HEK293 (cell line): Measurements from ENCODE around the gene IGF1R.

ENCODE experiments used
- CTCF ChIA-PET: fragments of 350-600 bp; formaldehyde crosslinking; extraction: SDS; loops from one replicate; lab custom pipeline; 2021; ENCODE audit warnings: antibody characterized with exemption; lab: Yijun Ruan, JAX
- POLR2A ChIA-PET: fragments of 300-600 bp; formaldehyde crosslinking; extraction: SDS; loops from one replicate; lab custom pipeline; 2020; ENCODE audit warnings: antibody characterized with exemption, inconsistent platforms; lab: Yijun Ruan, JAX
- H3K27ac ChIP-seq: fragments of 200-500 bp; sonication (Bioruptor generic); 2 replicates; pipeline ENCODE4 v1.5.1; 2014; ENCODE audit warnings: low read depth, low read length, control low read depth, inconsistent platforms; ENCODE audit errors: extremely low read depth
- H3K36me3 ChIP-seq, 2 experiments: fragments of 200-500 bp in 1 of 2; sonication (Bioruptor generic) in 1 of 2; 1 replicate in 1 of 2; 2 replicates in 1 of 2; pipeline ENCODE4 v1.5.1; 2014 to 2017; ENCODE audit warnings: inconsistent platforms in 2 of 2, low read length in 2 of 2; ENCODE audit not compliant: control insufficient read depth in 2 of 2, insufficient read depth in 1 of 2
- H3K4me1 ChIP-seq: fragments of 200-500 bp; sonication (Bioruptor generic); 2 replicates; pipeline ENCODE4 v1.5.1; 2014; ENCODE audit warnings: mild to moderate bottlenecking, low read length, inconsistent platforms; ENCODE audit not compliant: control insufficient read depth, insufficient read depth
- H3K4me3 ChIP-seq: 2 replicates; pipeline ENCODE4 v1.5.1; 2011; ENCODE audit warnings: low read depth, mild to moderate bottlenecking, control low read depth, low read length, moderate library complexity
- H3K9me3 ChIP-seq: fragments of 200-500 bp; sonication (Bioruptor generic); 2 replicates; pipeline ENCODE4 v1.5.1; 2014; ENCODE audit warnings: low read depth, low read length, inconsistent platforms; ENCODE audit not compliant: control insufficient read depth, insufficient read depth
- CTCF ChIP-seq: fragments of 450-650 bp; formaldehyde crosslinking; IDR thresholded peaks from 2 replicates; pipeline ENCODE4 v1.5.1; 2016; ENCODE audit warnings: missing biosample characterization, missing genetic modification characterization
- KLF1 ChIP-seq: fragments of 450-650 bp; formaldehyde crosslinking; IDR thresholded peaks from 2 replicates; pipeline ENCODE4 v1.5.1; 2016; ENCODE audit warnings: missing biosample characterization, missing genetic modification characterization
- KLF9 ChIP-seq: fragments of 450-650 bp; formaldehyde crosslinking; IDR thresholded peaks from 2 replicates; pipeline ENCODE4 v1.5.1; 2016; ENCODE audit warnings: missing biosample characterization, missing genetic modification characterization, low read depth
- MYNN ChIP-seq: fragments of 450-650 bp; formaldehyde crosslinking; IDR thresholded peaks from 2 replicates; pipeline ENCODE4 v1.5.1; 2016; ENCODE audit warnings: missing biosample characterization, missing genetic modification characterization, borderline replicate concordance
- SCRT1 ChIP-seq: fragments of 450-650 bp; formaldehyde crosslinking; IDR thresholded peaks from 2 replicates; pipeline ENCODE4 v1.5.1; 2016; ENCODE audit warnings: missing biosample characterization, missing genetic modification characterization, borderline replicate concordance
- SCRT2 ChIP-seq: fragments of 450-650 bp; formaldehyde crosslinking; IDR thresholded peaks from 2 replicates; pipeline ENCODE4 v1.5.1; 2016; ENCODE audit warnings: missing biosample characterization, missing genetic modification characterization
- ZBTB11 ChIP-seq: fragments of 450-650 bp; formaldehyde crosslinking; conservative IDR thresholded peaks from 2 replicates; pipeline ENCODE4 v1.5.1; 2016; ENCODE audit warnings: low read depth, missing biosample characterization, missing genetic modification characterization
- ZBTB20 ChIP-seq: fragments of 450-650 bp; formaldehyde crosslinking; IDR thresholded peaks from 2 replicates; pipeline ENCODE4 v1.5.1; 2016; ENCODE audit warnings: missing biosample characterization, missing genetic modification characterization
- ZBTB44 ChIP-seq: fragments of 450-650 bp; IDR thresholded peaks from 2 replicates; pipeline ENCODE4 v1.5.1; 2018; ENCODE audit warnings: missing biosample characterization, mild to moderate bottlenecking, missing genetic modification characterization
- ZNF10 ChIP-seq: fragments of 450-650 bp; formaldehyde crosslinking; IDR thresholded peaks from 2 replicates; pipeline ENCODE4 v1.5.1; 2017; ENCODE audit warnings: missing biosample characterization, missing genetic modification characterization
- ZNF274 ChIP-seq, 2 experiments: fragments of 200-500 bp in 1 of 2; fragments of 450-650 bp in 1 of 2; sonication (Bioruptor generic) in 1 of 2; formaldehyde crosslinking in 1 of 2; IDR thresholded peaks; 2 replicates each; pipeline versions ENCODE4 v1.5.1 to v1.6.1; 2014 to 2016; ENCODE audit warnings: borderline replicate concordance in 1 of 2, inconsistent platforms in 1 of 2, low read length in 1 of 2, missing biosample characterization in 1 of 2, missing genetic modification characterization in 1 of 2
- ZNF350 ChIP-seq: fragments of 450-650 bp; formaldehyde crosslinking; IDR thresholded peaks from 2 replicates; pipeline ENCODE4 v1.5.0; 2017; ENCODE audit warnings: missing biosample characterization, mild to moderate bottlenecking, missing genetic modification characterization
- ZNF366 ChIP-seq: fragments of 450-650 bp; formaldehyde crosslinking; conservative IDR thresholded peaks from 2 replicates; pipeline ENCODE4 v1.5.1; 2016; ENCODE audit warnings: missing biosample characterization, missing genetic modification characterization
- ZNF394 ChIP-seq: fragments of 450-650 bp; formaldehyde crosslinking; IDR thresholded peaks from 2 replicates; pipeline ENCODE4 v1.5.1; 2016; ENCODE audit warnings: missing biosample characterization, missing genetic modification characterization, mild to moderate bottlenecking, moderate library complexity, borderline replicate concordance
- ZNF600 ChIP-seq: fragments of 450-650 bp; formaldehyde crosslinking; IDR thresholded peaks from 2 replicates; pipeline ENCODE4 v1.5.1; 2016; ENCODE audit warnings: missing biosample characterization, missing genetic modification characterization
- ZNF610 ChIP-seq: fragments of 450-650 bp; formaldehyde crosslinking; IDR thresholded peaks from 2 replicates; pipeline ENCODE4 v1.5.1; 2016; ENCODE audit warnings: missing biosample characterization, missing genetic modification characterization, borderline replicate concordance
- ZNF629 ChIP-seq: fragments of 450-650 bp; formaldehyde crosslinking; IDR thresholded peaks from 2 replicates; pipeline ENCODE4 v1.5.1; 2017; ENCODE audit warnings: missing biosample characterization, missing genetic modification characterization
- ZNF654 ChIP-seq: fragments of 450-650 bp; formaldehyde crosslinking; IDR thresholded peaks from 2 replicates; pipeline ENCODE4 v1.5.1; 2016; ENCODE audit warnings: low read depth, missing biosample characterization, missing genetic modification characterization
- ZNF658 ChIP-seq: fragments of 450-650 bp; formaldehyde crosslinking; IDR thresholded peaks from 2 replicates; pipeline ENCODE4; 2016; ENCODE audit warnings: missing biosample characterization, missing genetic modification characterization
- ZNF701 ChIP-seq: fragments of 450-650 bp; formaldehyde crosslinking; IDR thresholded peaks from 2 replicates; pipeline ENCODE4 v1.5.1; 2016; ENCODE audit warnings: missing biosample characterization, missing genetic modification characterization
- ZNF768 ChIP-seq: fragments of 450-650 bp; formaldehyde crosslinking; IDR thresholded peaks from 2 replicates; pipeline ENCODE4 v1.5.1; 2018; ENCODE audit warnings: missing biosample characterization, mild to moderate bottlenecking, missing genetic modification characterization
- ZNF792 ChIP-seq: fragments of 450-650 bp; formaldehyde crosslinking; IDR thresholded peaks from 2 replicates; pipeline ENCODE4 v1.5.1; 2016; ENCODE audit warnings: missing biosample characterization, missing genetic modification characterization

The IGF1R gene

GRCh38 chr15:98903377-98904018 is 255.2 kb downstream of the IGF1R start:
- H3K9me3 ChIP-seq = no peaks in the 10 kb centered on the region
- CTCF ChIA-PET = interaction anchor here (0.5 to 5.8 kb wide), 26 partner anchors 8 to 518 kb away, joined by 3 to 27 read pairs (median 4); no protein-coding TSS in a partner anchor
- no peak overlapping the region for H3K27ac ChIP-seq
- POLR2A ChIA-PET = interaction anchor here (0.6 kb wide), 1 partner anchor 29 kb away, joined by 3 read pairs; no protein-coding TSS in a partner anchor
- H3K4me3 ChIP-seq = no peak overlapping the region
- no peaks in the 10 kb centered on the region for H3K4me1 ChIP-seq
- TF ChIP-seq ZNF600 (peak; percentile 86), ZNF274 (IDR thresholded peaks at IDR 0.05; ENCODE audit: low read length) (no peak), ZNF274 (tag by site-specific recombination; IDR thresholded peaks at IDR 0.05; ENCODE audit: borderline replicate concordance) (no peak), ZNF10 (tag by site-specific recombination) (no peak), ZNF366 (tag by site-specific recombination) (0 out of 2 replicates have a peak, but pooled peaks have one; percentile 16), ZNF658 (tag by site-specific recombination) (no peak), ZNF629 (0 out of 2 replicates have a peak, but pooled peaks have one; percentile 28), ZBTB11 (tag by site-specific recombination) (no peak), ZNF350 (tag by site-specific recombination) (no peak)
- peaks cover 0 to 11% of the 10 kb centered on the region in 2 experiments; a peak in 1 of 3 replicates for H3K36me3 ChIP-seq

GRCh38 chr15:98904544-98904943 is 256.2 kb downstream of the IGF1R start:
- CTCF ChIA-PET = interaction anchor here (0.7 to 5.8 kb wide), 38 partner anchors 10 to 462 kb away, joined by 3 to 27 read pairs (median 3); partner anchors contain the start of gene IGF1R
- peaks cover 7 to 19% of the 10 kb centered on the region in 2 experiments; a peak in 2 of 3 replicates for H3K36me3 ChIP-seq
- H3K4me3 ChIP-seq = no peak overlapping the region
- no peak overlapping the region for H3K27ac ChIP-seq
- H3K9me3 ChIP-seq = no peaks in the 10 kb centered on the region
- H3K4me1 ChIP-seq = no peaks in the 10 kb centered on the region
- TF ChIP-seq ZBTB20 (tag by site-specific recombination) = no peak
- TF ChIP-seq SCRT1 (tag by site-specific recombination) = 0 out of 2 replicates have a peak, but pooled peaks have one; percentile 18
- no peak for TF ChIP-seq MYNN
- no peak for TF ChIP-seq KLF1 (tag by site-specific recombination)
- no peak for TF ChIP-seq ZNF768 (tag by site-specific recombination)
- TF ChIP-seq ZBTB44 (tag by site-specific recombination) = no peak
- peak; percentile 95 for TF ChIP-seq ZNF10 (tag by site-specific recombination)
- TF ChIP-seq SCRT2 = 0 out of 2 replicates have a peak, but pooled peaks have one; percentile 49
- TF ChIP-seq ZNF792 (tag by site-specific recombination) = no peak
- no peak for TF ChIP-seq ZNF610
- TF ChIP-seq ZNF701 (tag by site-specific recombination) = no peak
- no peak for TF ChIP-seq KLF9 (tag by site-specific recombination)
- peak; percentile 64 for TF ChIP-seq ZNF654 (tag by site-specific recombination)
- peak; percentile 63; the same call in 1 of the 2 replicates for TF ChIP-seq CTCF (tag by site-specific recombination)
- TF ChIP-seq ZNF394 = no peak
- POLR2A ChIA-PET = no interaction called here
